Mesothelial cell of epicardium (in vitro differentiated cells): Measurements from ENCODE around the gene VWA5B1. TPM values are rescaled to one million over a fixed set of nuclear protein-coding genes. Genes with fewer than 3 reads are reported as not detected.
"Not testable (repeated sequence)": the region's sequence is repeated elsewhere in the genome, so short reads cannot be mapped to it uniquely, and the experiment has no call there.

Experiments
- DNase-seq, 2 experiments: peaks; one replicate each; pipeline ENCODE4 v3.0.0; 2021; ENCODE audit warnings: low spot score in 2 of 2; ENCODE audit not compliant: unreplicated experiment in 2 of 2
- H3K27ac Mint-ChIP-seq: 2 replicates; pipeline ENCODE4 v1.8.0; 2021; ENCODE audit warnings: mixed read lengths
- H3K27me3 Mint-ChIP-seq: 2 replicates; pipeline ENCODE4 v1.8.0; 2021; ENCODE audit warnings: low read depth, mixed read lengths
- H3K36me3 Mint-ChIP-seq: 2 replicates; pipeline ENCODE4 v1.8.0; 2021; ENCODE audit warnings: mixed read lengths
- H3K4me1 Mint-ChIP-seq: 2 replicates; pipeline ENCODE4 v1.8.0; 2021; ENCODE audit warnings: mixed read lengths
- H3K4me3 Mint-ChIP-seq: 2 replicates; pipeline ENCODE4 v1.8.0; 2021; ENCODE audit warnings: mild to moderate bottlenecking, moderate library complexity, mixed read lengths
- H3K9me3 Mint-ChIP-seq: 2 replicates; pipeline ENCODE4 v1.8.0; 2021; ENCODE audit warnings: mixed read lengths
- CTCF ChIP-seq: fragments of 200-600 bp; sonication (generic); IDR thresholded peaks from one replicate; pipeline ENCODE4 v1.5.0; 2021; ENCODE audit warnings: antibody characterized with exemption; ENCODE audit not compliant: unreplicated experiment
- total RNA-seq: library from RNA; stranded (reverse); gene quantifications from 3 replicates; pipeline ENCODE4 v1.2.1, GENCODE V29; 2021

The VWA5B1 gene
- total RNA-seq, 1 donor from 2014 or later = 0.25 TPM

GRCh38 chr1:20281801-20282200, 8.9 kb upstream of the VWA5B1 start:
- Mint-ChIP-seq H3K4me1 (peaks cover 30% of the 10 kb centered on the region), H3K9me3 (peaks cover 25% of the 10 kb centered on the region), H3K27me3 (peaks cover 52% of the 10 kb centered on the region), H3K4me3 (no peak overlapping the region), H3K36me3 (peaks cover 2% of the 10 kb centered on the region), H3K27ac (no peak overlapping the region)
- no peak for TF ChIP-seq CTCF
- no peak for DNase-seq

- Mint-ChIP-seq H3K36me3 (peaks cover 2% of the 10 kb centered on the region), H3K27me3 (peaks cover 49% of the 10 kb centered on the region), H3K4me1 (peaks cover 30% of the 10 kb centered on the region), H3K9me3 (peaks cover 25% of the 10 kb centered on the region), H3K27ac (no peak overlapping the region), H3K4me3 (no peak overlapping the region)
- no peak for DNase-seq
- TF ChIP-seq CTCF = no peak
Measured at GRCh38 chr1:20282533-20282932, 8.1 kb upstream of the VWA5B1 start.

- no peak for TF ChIP-seq CTCF
- Mint-ChIP-seq H3K27me3 (peaks cover 62% of the 10 kb centered on the region), H3K4me3 (no peak overlapping the region), H3K4me1 (peaks cover 24% of the 10 kb centered on the region), H3K27ac (no peak overlapping the region), H3K9me3 (peaks cover 25% of the 10 kb centered on the region), H3K36me3 (peaks cover 2% of the 10 kb centered on the region)
- DNase-seq = no peak
Measured at GRCh38 chr1:20284046-20284445, 6.6 kb upstream of the VWA5B1 start.

GRCh38 chr1:20284625-20285024, 6.0 kb upstream of the VWA5B1 start:
- Mint-ChIP-seq H3K36me3 (peaks cover 2% of the 10 kb centered on the region), H3K9me3 (peaks cover 20% of the 10 kb centered on the region)

GRCh38 chr1:20285510-20285909, 5.2 kb upstream of the VWA5B1 start:
- peaks cover 18% of the 10 kb centered on the region for H3K4me1 Mint-ChIP-seq
- H3K9me3 Mint-ChIP-seq = peaks cover 15% of the 10 kb centered on the region
- no peak for TF ChIP-seq CTCF
- DNase-seq = no peak
- no peak overlapping the region for H3K4me3 Mint-ChIP-seq
- no peak overlapping the region for H3K27ac Mint-ChIP-seq
- H3K36me3 Mint-ChIP-seq = no peaks in the 10 kb centered on the region
- H3K27me3 Mint-ChIP-seq = peaks cover 77% of the 10 kb centered on the region

More at GRCh38 chr1:20284625-20285024, 6.0 kb upstream of the VWA5B1 start:
- H3K27me3 Mint-ChIP-seq = peaks cover 68% of the 10 kb centered on the region
- peaks cover 18% of the 10 kb centered on the region for H3K4me1 Mint-ChIP-seq
- no peak overlapping the region for H3K27ac Mint-ChIP-seq
- TF ChIP-seq CTCF = no peak
- DNase-seq = no peak
- H3K4me3 Mint-ChIP-seq = no peak overlapping the region

- not testable (repeated sequence) for H3K27ac Mint-ChIP-seq, DNase-seq, H3K4me3 Mint-ChIP-seq, H3K36me3 Mint-ChIP-seq
- peaks cover 15% of the 10 kb centered on the region for H3K9me3 Mint-ChIP-seq
- peaks cover 23% of the 10 kb centered on the region for H3K4me1 Mint-ChIP-seq
- peaks cover 88% of the 10 kb centered on the region for H3K27me3 Mint-ChIP-seq
Measured at GRCh38 chr1:20287696-20288095, 3.0 kb upstream of the VWA5B1 start.
